KMS-11 (cell line): ENCODE data around the gene KDELR1.
A peak's percentile ranks its signal among the peaks of the same experiment; 100 is the strongest.

ENCODE experiments used
- H2AFZ ChIP-seq: fragments of 200-600 bp; sonication (generic); 2 replicates; pipeline ENCODE4 v1.6.1; 2016; ENCODE audit warnings: antibody characterized with exemption, mixed run types, low read depth
- H3K27ac ChIP-seq: fragments of 200-600 bp; sonication (generic); 2 replicates; pipeline ENCODE4 v1.6.1; 2016; ENCODE audit warnings: mild to moderate bottlenecking, mixed run types
- H3K27me3 ChIP-seq: fragments of 200-600 bp; sonication (generic); 2 replicates; pipeline ENCODE4 v1.6.1; 2017; ENCODE audit warnings: mild to moderate bottlenecking, low read depth, mixed run types, moderate library complexity; ENCODE audit not compliant: insufficient read depth
- H3K36me3 ChIP-seq: fragments of 200-600 bp; sonication (generic); 2 replicates; pipeline ENCODE4 v1.6.1; 2017; ENCODE audit warnings: mild to moderate bottlenecking, mixed run types; ENCODE audit not compliant: insufficient read depth
- H3K4me1 ChIP-seq: fragments of 200-600 bp; sonication (generic); 2 replicates; pipeline ENCODE4 v1.6.1; 2016; ENCODE audit warnings: mild to moderate bottlenecking, low read depth, mixed run types; ENCODE audit not compliant: poor library complexity, severe bottlenecking
- H3K4me2 ChIP-seq: fragments of 200-600 bp; sonication (generic); 2 replicates; pipeline ENCODE4 v1.7.0; 2016; ENCODE audit warnings: mild to moderate bottlenecking, mixed run types
- H3K4me3 ChIP-seq: fragments of 200-600 bp; sonication (generic); IDR thresholded peaks from 2 replicates; pipeline ENCODE4 v1.6.1; 2017; ENCODE audit warnings: low read depth, low read length, mixed read lengths; ENCODE audit not compliant: insufficient read depth
- H3K79me2 ChIP-seq: fragments of 200-600 bp; sonication (generic); 2 replicates; pipeline ENCODE4 v1.6.1; 2016; ENCODE audit warnings: low read depth, mixed run types; ENCODE audit not compliant: insufficient read depth
- H3K9ac ChIP-seq: fragments of 200-600 bp; sonication (generic); 2 replicates; pipeline ENCODE4 v1.6.1; 2016; ENCODE audit warnings: mild to moderate bottlenecking, mixed run types
- H4K20me1 ChIP-seq: fragments of 200-600 bp; sonication (generic); 2 replicates; pipeline ENCODE4 v1.6.1; 2016; ENCODE audit warnings: mild to moderate bottlenecking, mixed run types; ENCODE audit not compliant: insufficient read depth
- CTCF ChIP-seq: fragments of 200-600 bp; sonication (generic); conservative IDR thresholded peaks from 2 replicates; pipeline ENCODE4 v1.6.1; 2017; ENCODE audit warnings: low read depth, mild to moderate bottlenecking, antibody characterized with exemption, low read length, moderate library complexity, mixed read lengths

Gene KDELR1

GRCh38 chr19:48405850-48406249, 14.5 kb upstream of the KDELR1 start:
- no peak overlapping the region for H2AFZ ChIP-seq
- no peak overlapping the region for H3K27ac ChIP-seq
- H3K27me3 ChIP-seq = peaks cover 24% of the 10 kb centered on the region; the same call in 1 of the 2 replicates
- no peaks in the 10 kb centered on the region for H4K20me1 ChIP-seq
- no peaks in the 10 kb centered on the region for H3K36me3 ChIP-seq
- no peak overlapping the region for H3K4me3 ChIP-seq
- H3K4me2 ChIP-seq = no peak overlapping the region
- no peak for TF ChIP-seq CTCF
- H3K79me2 ChIP-seq = no peaks in the 10 kb centered on the region
- peaks cover 8% of the 10 kb centered on the region for H3K4me1 ChIP-seq
- no peak overlapping the region for H3K9ac ChIP-seq

GRCh38 chr19:48405010-48405659, 13.8 kb upstream of the KDELR1 start:
- H3K79me2 ChIP-seq = no peaks in the 10 kb centered on the region

GRCh38 chr19:48403606-48404005, 12.3 kb upstream of the KDELR1 start:
- no peaks in the 10 kb centered on the region for H3K36me3 ChIP-seq
- peak overlapping the region; percentile 25; the same call in 1 of the 2 replicates for H2AFZ ChIP-seq
- H3K9ac ChIP-seq = no peak overlapping the region
- TF ChIP-seq CTCF = no peak
- no peaks in the 10 kb centered on the region for H3K79me2 ChIP-seq
- no peaks in the 10 kb centered on the region for H4K20me1 ChIP-seq
- no peak overlapping the region for H3K4me3 ChIP-seq
- no peak overlapping the region for H3K27ac ChIP-seq
- peaks cover 24% of the 10 kb centered on the region; the same call in 1 of the 2 replicates for H3K27me3 ChIP-seq
- peak overlapping the region; percentile 51 for H3K4me2 ChIP-seq
- peaks cover 29% of the 10 kb centered on the region for H3K4me1 ChIP-seq

More at GRCh38 chr19:48405010-48405659, 13.8 kb upstream of the KDELR1 start:
- Histone ChIP-seq H3K27ac (no peak overlapping the region), H3K4me1 (peaks cover 16% of the 10 kb centered on the region), H2AFZ (no peak overlapping the region), H3K36me3 (no peaks in the 10 kb centered on the region), H3K9ac (no peak overlapping the region), H4K20me1 (no peaks in the 10 kb centered on the region), H3K27me3 (peaks cover 24% of the 10 kb centered on the region; the same call in 1 of the 2 replicates), H3K4me3 (no peak overlapping the region), H3K4me2 (no peak overlapping the region)
- TF ChIP-seq CTCF = no peak

DNA sequence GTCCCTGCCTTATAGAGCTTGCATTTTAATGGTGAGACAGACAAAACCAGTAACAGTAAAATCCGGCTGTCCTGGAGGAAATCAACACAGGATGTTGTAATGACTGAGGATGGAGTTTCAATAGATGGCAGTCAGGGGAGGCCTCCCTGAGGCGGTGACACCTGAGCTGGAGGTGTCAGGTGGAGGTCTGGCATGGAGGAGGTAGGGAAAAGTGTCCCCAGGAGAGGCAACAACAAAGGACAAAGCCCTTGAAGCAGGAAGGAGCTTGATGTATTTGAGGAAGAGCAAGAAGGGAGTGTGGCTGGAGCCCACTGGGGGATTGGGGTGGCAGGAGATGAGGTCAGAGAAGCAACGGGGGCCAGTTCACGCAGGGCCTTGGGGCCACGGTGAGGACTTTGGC, 9.9 kb upstream of the KDELR1 start:
- Histone ChIP-seq H3K27ac (no peak overlapping the region), H3K9ac (no peak overlapping the region), H3K36me3 (no peaks in the 10 kb centered on the region), H3K4me2 (no peak overlapping the region), H3K27me3 (peaks cover 7% of the 10 kb centered on the region; the same call in 1 of the 2 replicates), H4K20me1 (no peaks in the 10 kb centered on the region), H3K79me2 (no peaks in the 10 kb centered on the region; the same call in 1 of the 2 replicates), H2AFZ (no peak overlapping the region), H3K4me3 (no peak overlapping the region), H3K4me1 (peaks cover 43% of the 10 kb centered on the region)
- TF ChIP-seq CTCF = no peak
